ENCODE data around the gene ADGRB2. TPM values are rescaled to one million over a fixed set of nuclear protein-coding genes. Genes with fewer than 3 reads are reported as not detected.

Gene ADGRB2
- total RNA-seq, 2 experiments from 2014 or later, result 1.6 to 1.7 TPM

DNA sequence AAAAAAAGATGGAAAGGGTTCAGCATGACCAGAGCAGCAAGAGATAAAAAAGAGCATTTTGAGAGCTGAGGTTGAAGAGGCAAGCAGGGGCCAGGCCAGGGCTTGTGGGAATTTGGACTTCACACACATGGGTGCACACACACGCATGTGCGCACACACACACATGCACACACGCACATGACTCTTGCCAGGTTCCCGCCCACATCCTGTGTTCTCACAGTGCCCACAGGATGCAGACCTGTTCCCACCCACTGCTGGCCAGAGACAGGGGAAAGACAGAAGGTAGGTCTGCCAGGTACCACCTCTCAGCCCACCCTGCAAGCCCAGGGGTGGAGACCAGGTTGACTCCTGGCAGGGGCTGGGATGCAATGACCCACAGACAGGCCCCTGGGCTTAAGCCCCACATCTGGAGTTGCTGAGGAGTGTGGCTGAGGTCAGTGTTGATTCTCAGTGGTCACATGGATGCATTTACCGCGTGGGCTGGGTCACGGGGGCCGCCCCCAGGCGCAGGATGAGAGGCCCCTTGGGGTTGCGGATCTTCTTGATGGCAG is 64.7 kb downstream of the ADGRB2 start:
- Mint-ChIP-seq H3K27ac (no peak overlapping the region), H3K4me1 (ENCODE audit: low read depth) (peaks cover 24% of the 10 kb centered on the region), H3K36me3 (no peaks in the 10 kb centered on the region), H3K27me3 (peaks cover 8% of the 10 kb centered on the region), H3K9me3 (no peaks in the 10 kb centered on the region), H3K4me3 (no peak overlapping the region)
- intact Hi-C loops (cut with micrococcal nuclease), result no loop called here
- ChIA-PET CTCF (interaction anchor here (1.2 to 1.9 kb wide), 2 partner anchors 13 to 90 kb away, joined by 3 to 7 read pairs; no protein-coding TSS in a partner anchor), POLR2A (no interaction called here)
- DNase-seq, result peak; percentile 52

DNA sequence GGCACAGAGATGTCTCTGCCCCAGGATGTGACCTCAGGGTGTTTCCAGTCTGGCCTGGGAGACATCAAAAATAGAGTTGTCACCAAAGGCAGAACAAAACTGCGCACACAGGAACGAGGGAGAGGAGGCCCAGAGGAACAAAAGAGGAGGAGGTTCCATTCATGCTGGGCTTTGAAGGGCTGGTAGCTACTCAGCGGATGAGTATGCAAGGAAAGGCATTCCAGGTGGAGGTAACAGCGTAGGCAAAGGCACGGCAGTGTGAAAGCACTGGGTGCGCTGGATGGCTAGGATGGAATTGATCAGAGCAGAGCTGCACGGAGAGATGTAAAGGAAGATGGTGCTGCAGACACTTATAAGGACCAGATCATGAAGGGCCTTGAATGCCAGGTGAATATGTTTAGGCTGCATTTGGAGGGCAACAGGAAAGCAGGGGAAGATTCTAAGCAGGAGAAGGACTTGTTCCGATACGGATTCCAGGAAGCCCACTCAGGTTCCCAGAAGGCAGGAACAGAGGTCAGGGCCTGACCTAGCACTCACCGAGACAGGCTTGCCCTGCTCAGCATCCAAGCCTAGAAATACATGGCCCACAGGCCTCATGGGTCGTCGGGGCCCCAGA is 66.7 kb downstream of the ADGRB2 start:
- no peak for DNase-seq
- ChIA-PET POLR2A (no interaction called here), CTCF (interaction anchor here (0.5 to 0.8 kb wide), 2 partner anchors 92 to 534 kb away, joined by 3 read pairs; no protein-coding TSS in a partner anchor)
- Mint-ChIP-seq H3K36me3 (no peaks in the 10 kb centered on the region), H3K27ac (no peak overlapping the region), H3K9me3 (no peaks in the 10 kb centered on the region), H3K4me3 (no peak overlapping the region), H3K27me3 (no peaks in the 10 kb centered on the region), H3K4me1 (ENCODE audit: low read depth) (peaks cover 23% of the 10 kb centered on the region)
- intact Hi-C loops (cut with micrococcal nuclease), result no loop called here

DNA sequence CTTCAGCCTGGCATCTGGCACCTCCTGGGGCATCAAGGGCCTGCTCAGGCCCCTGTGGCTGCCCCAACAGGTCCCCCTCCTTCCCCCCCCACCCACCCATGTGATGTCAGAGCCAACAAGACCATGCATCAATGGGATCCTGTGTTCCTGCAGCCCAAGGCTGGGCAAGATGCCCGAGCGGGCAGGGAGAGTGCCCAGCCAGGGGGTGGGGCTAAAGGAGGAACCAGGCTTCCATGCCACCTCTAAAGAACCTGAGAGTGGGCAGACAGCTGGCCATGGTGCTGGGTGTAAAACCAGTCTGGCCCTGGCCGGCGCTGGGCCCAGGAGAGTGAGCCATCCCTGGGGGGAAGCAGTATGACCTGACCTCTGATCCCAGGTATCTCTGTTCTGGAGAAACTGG is 67.9 kb downstream of the ADGRB2 start:
- intact Hi-C loops (cut with micrococcal nuclease), result no loop called here
- Mint-ChIP-seq H3K27ac (no peak overlapping the region), H3K36me3 (no peaks in the 10 kb centered on the region)

DNA sequence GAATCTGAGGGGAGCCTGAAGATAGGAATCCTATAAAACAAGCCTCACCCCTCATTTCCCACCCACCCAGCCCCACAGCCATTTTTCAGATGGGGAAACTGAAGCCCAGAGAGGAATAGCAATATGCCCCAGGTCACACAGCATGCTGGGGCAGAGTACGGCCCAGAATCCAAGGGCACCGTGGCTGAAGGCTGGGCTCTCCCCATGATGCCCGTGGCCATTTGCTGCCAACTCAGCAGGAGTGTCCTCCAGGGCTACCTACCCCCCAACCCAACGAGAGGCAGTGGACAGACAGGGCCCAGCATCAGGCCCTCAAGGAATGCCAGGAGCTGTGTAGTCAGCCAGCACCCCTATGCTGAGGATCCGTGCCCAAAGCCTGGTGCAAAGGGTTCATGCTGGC is 68.8 kb downstream of the ADGRB2 start:
- Mint-ChIP-seq H3K36me3 (no peaks in the 10 kb centered on the region), H3K4me1 (ENCODE audit: low read depth) (peaks cover 15% of the 10 kb centered on the region), H3K27me3 (no peaks in the 10 kb centered on the region), H3K4me3 (no peak overlapping the region), H3K9me3 (no peaks in the 10 kb centered on the region), H3K27ac (no peak overlapping the region)
- intact Hi-C loops (cut with micrococcal nuclease), result no loop called here
- ChIA-PET POLR2A (no interaction called here), CTCF (no interaction called here)
- DNase-seq, result no peak

More for the DNA sequence above, 67.9 kb downstream of the ADGRB2 start:
- H3K27me3 Mint-ChIP-seq, result no peaks in the 10 kb centered on the region
- H3K4me3 Mint-ChIP-seq, result no peak overlapping the region
- no peaks in the 10 kb centered on the region for H3K9me3 Mint-ChIP-seq
- peaks cover 23% of the 10 kb centered on the region for H3K4me1 Mint-ChIP-seq (ENCODE audit: low read depth)
- ChIA-PET CTCF (no interaction called here), POLR2A (no interaction called here)
- no peak for DNase-seq

DNA sequence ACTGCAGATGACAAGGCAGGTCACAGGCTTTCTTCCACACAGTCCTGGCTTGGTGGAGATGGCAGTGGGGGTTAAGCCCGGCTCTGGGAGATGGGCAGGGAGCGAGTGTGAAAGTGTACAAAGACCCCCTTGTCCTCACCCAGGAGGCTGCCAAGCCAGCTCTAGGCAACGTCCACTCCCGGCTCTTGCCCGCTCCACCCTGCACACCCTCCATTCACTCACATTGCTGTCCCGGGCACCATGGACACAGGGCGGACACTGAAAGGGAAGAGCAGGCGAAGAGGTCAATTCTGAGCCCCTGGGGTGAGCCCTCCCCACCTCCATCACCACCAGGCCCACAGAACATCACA is 69.2 kb downstream of the ADGRB2 start:
- CTCF ChIA-PET, result no interaction called here
- intact Hi-C loops (cut with micrococcal nuclease), result no loop called here
- DNase-seq, result no peak
- H3K27me3 Mint-ChIP-seq, result no peaks in the 10 kb centered on the region
- POLR2A ChIA-PET, result no interaction called here
- no peaks in the 10 kb centered on the region for H3K36me3 Mint-ChIP-seq
- no peaks in the 10 kb centered on the region for H3K9me3 Mint-ChIP-seq
- H3K4me1 Mint-ChIP-seq (ENCODE audit: low read depth), result peaks cover 13% of the 10 kb centered on the region
- H3K4me3 Mint-ChIP-seq, result no peak overlapping the region
- no peak overlapping the region for H3K27ac Mint-ChIP-seq

DNA sequence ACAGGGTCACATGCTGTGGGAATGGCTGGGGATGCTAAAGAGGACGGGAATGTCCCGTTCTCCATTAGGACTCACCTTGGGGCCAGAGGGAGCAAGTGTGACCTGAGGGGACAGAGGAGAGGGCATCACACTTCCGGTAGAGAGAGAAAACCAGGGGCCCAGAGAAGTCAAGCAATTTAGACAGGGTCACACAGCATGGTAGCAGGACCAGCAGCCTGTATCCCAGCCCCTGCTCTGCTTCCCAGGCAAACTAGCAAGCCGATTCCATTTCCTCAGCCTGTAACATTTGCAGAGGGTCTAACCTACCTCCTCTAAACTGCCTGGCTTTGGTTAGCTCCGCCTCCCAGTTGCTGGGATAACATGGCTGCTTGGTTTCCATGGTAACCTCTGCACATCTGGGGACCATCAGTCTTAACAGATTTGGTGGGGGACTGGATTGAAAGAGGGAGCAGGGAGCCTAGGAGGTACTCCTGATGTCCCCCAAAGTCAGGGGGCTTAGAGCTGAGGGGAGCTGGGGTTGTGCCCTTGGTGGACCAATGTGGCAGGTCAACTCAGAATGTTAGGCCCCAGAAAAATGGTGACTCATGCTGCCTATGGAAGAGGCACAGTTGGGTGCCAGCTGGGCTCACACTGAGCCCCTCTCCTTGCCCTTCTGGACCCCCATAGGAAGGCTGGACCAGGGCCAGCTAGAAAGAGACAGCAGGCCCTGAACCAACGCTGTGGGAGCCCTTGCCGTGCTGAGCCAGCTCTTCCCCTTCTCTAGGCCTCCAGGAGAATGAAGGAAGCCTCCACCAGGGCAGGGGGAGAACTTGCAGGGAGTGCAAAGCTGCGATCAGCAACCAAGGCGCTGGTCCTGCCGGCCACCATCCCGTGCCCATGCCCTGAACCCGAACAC is 69.8 kb downstream of the ADGRB2 start:
- H3K36me3 Mint-ChIP-seq, result no peaks in the 10 kb centered on the region
- no peak overlapping the region for H3K4me3 Mint-ChIP-seq
- POLR2A ChIA-PET, result no interaction called here
- H3K27ac Mint-ChIP-seq, result no peak overlapping the region
- H3K27me3 Mint-ChIP-seq, result no peaks in the 10 kb centered on the region
- DNase-seq, result no peak
- intact Hi-C loops (cut with micrococcal nuclease), result no loop called here
- peaks cover 6% of the 10 kb centered on the region for H3K4me1 Mint-ChIP-seq (ENCODE audit: low read depth)
- CTCF ChIA-PET, result no interaction called here
- no peaks in the 10 kb centered on the region for H3K9me3 Mint-ChIP-seq

DNA sequence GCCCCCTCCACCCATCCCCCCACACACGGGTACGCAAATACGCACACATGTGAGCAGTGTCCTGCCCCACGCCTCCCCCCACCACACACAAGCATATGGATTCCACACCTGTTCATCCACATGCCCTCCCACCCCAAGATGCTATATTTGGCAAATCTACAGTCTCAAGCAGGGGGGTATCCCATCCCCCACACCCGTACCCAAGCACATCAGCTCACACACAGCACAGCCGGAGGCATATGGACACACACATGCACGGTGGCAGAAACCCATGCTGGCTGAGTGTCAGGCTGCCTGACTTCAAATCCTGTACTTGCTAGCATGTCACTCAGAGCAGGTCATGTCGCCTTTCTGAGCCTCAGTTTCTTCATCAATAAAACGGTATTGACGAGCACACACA is 70.9 kb downstream of the ADGRB2 start:
- ChIA-PET POLR2A (no interaction called here), CTCF (no interaction called here)
- no peaks in the 10 kb centered on the region for H3K27me3 Mint-ChIP-seq
- H3K4me1 Mint-ChIP-seq (ENCODE audit: low read depth), result peaks cover 2% of the 10 kb centered on the region
- no peaks in the 10 kb centered on the region for H3K36me3 Mint-ChIP-seq
- H3K4me3 Mint-ChIP-seq, result no peak overlapping the region
- no peak overlapping the region for H3K27ac Mint-ChIP-seq
- no peaks in the 10 kb centered on the region for H3K9me3 Mint-ChIP-seq
- DNase-seq, result no peak
- intact Hi-C loops (cut with micrococcal nuclease), result no loop called here

DNA sequence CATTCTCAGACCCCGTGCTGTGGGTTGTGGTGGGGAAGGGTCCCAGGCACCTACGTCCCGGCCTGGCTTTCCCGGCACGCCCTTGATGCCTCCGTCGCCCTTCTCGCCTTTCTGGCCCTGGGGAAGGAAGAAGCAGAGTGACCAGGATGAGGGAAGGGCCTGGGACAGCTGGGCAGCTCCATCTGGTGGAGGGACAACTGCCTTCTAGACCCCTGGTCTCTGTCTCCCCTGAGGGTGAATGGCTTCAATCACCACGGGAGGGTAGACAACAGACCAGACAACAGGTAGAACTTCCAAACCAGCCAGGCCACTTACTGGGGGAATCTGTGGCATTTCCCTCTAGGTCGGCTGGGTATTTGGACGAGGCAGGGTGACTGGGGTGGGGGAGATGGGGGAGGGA is 72.2 kb downstream of the ADGRB2 start:
- H3K9me3 Mint-ChIP-seq, result no peaks in the 10 kb centered on the region
- no peak for DNase-seq
- no peak overlapping the region for H3K27ac Mint-ChIP-seq
- H3K36me3 Mint-ChIP-seq, result no peaks in the 10 kb centered on the region
- intact Hi-C loops (cut with micrococcal nuclease), result no loop called here
- H3K4me1 Mint-ChIP-seq (ENCODE audit: low read depth), result no peaks in the 10 kb centered on the region
- CTCF ChIA-PET, result no interaction called here
- H3K4me3 Mint-ChIP-seq, result no peak overlapping the region
- H3K27me3 Mint-ChIP-seq, result no peaks in the 10 kb centered on the region
- POLR2A ChIA-PET, result no interaction called here

DNA sequence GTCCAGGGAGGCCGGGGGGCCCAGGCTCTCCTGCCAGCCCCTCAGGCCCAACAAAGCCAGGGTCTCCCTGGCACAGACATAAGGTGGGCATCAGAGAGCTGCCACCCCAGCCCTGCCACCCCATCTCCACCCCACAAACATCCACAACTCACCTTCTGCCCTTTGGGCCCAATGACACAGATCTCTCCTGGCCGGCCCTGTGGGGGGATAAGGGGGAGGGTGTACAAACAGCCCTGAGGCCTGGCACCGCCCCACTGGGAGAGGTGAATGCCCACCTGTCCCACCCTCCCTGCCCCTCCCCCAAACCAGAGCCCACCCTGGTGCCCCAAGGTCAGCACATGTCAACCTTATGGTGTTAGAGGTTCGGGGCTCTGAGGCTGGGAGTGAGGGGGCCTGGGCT is 72.7 kb downstream of the ADGRB2 start:
- Mint-ChIP-seq H3K36me3 (no peaks in the 10 kb centered on the region), H3K4me3 (no peak overlapping the region), H3K9me3 (no peaks in the 10 kb centered on the region), H3K27me3 (peaks cover 2% of the 10 kb centered on the region), H3K4me1 (ENCODE audit: low read depth) (no peaks in the 10 kb centered on the region), H3K27ac (no peak overlapping the region)
- DNase-seq, result no peak
- ChIA-PET POLR2A (no interaction called here), CTCF (no interaction called here)
- intact Hi-C loops (cut with micrococcal nuclease), result no loop called here

DNA sequence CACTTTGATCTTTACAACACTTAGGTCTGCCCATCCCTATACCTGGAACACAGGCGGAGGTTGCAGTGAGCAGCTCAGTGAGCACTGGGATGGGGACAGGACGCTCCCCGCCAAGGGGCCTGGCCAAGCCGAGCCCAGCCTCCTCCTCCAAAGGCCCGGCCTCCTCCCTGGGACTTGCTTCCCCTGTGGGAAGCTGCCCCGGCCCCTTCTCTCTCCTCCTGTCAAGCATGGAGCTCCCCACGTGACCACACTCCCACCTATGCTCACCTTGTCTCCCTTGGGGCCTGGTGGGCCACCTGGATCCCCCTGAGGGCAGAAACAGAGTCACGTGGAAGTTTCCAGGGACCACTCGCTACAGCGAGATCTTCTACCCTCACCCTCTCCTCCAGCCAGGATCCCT is 73.2 kb downstream of the ADGRB2 start:
- ChIA-PET CTCF (no interaction called here), POLR2A (no interaction called here)
- Mint-ChIP-seq H3K27ac (no peak overlapping the region), H3K9me3 (no peaks in the 10 kb centered on the region), H3K27me3 (peaks cover 2% of the 10 kb centered on the region), H3K4me1 (ENCODE audit: low read depth) (no peaks in the 10 kb centered on the region), H3K36me3 (no peaks in the 10 kb centered on the region), H3K4me3 (no peak overlapping the region)
- intact Hi-C loops (cut with micrococcal nuclease), result no loop called here
- no peak for DNase-seq

DNA sequence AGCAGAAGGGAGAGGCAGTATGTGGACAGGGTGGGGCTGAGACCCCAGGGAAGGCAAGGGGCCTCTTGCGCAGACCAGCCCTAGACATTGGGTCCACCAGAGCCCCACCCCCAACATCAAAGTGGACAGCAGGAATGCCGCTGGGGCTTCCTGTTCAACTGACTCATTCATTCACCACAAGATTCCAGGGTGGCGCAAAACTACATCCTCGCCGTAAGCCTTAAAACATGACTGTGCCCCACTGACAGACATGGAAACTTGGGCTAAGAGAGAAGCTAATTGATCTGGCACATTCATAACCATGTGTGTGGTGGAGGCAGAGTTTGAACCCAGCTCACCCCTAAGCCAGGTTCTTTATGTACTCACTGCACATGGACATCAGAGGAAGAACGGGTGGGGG is 74.3 kb downstream of the ADGRB2 start:
- ChIA-PET POLR2A (no interaction called here), CTCF (no interaction called here)
- H3K27me3 Mint-ChIP-seq, result peaks cover 5% of the 10 kb centered on the region
- intact Hi-C loops (cut with micrococcal nuclease), result no loop called here
- no peaks in the 10 kb centered on the region for H3K9me3 Mint-ChIP-seq
- no peak overlapping the region for H3K27ac Mint-ChIP-seq
- H3K36me3 Mint-ChIP-seq, result no peaks in the 10 kb centered on the region
- no peak overlapping the region for H3K4me3 Mint-ChIP-seq
- no peaks in the 10 kb centered on the region for H3K4me1 Mint-ChIP-seq (ENCODE audit: low read depth)
- DNase-seq, result no peak

DNA sequence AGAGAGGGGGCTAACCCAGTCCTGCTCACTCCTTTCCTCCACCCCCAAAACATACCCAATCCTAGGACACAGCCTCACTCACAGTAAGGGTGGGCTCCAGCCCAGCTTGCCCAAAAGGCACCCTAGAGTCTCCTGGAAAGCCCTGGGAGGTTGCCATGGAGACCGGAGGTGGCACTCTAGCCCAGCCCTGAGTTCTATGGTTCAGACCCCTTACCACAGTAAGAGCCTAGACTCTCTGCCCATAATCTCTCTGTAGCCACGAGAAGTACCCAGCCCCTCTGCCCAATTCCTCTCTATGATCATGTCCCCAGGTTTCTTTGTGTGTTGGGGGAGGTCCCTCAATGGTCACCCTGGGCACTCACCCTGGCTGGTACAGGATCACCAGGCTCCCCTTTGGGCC is 74.8 kb downstream of the ADGRB2 start:
- POLR2A ChIA-PET, result no interaction called here
- no peak overlapping the region for H3K27ac Mint-ChIP-seq
- no peak overlapping the region for H3K4me3 Mint-ChIP-seq
- peaks cover 7% of the 10 kb centered on the region for H3K27me3 Mint-ChIP-seq
- DNase-seq, result no peak
- H3K36me3 Mint-ChIP-seq, result no peaks in the 10 kb centered on the region
- H3K4me1 Mint-ChIP-seq (ENCODE audit: low read depth), result no peaks in the 10 kb centered on the region
- intact Hi-C loops (cut with micrococcal nuclease), result no loop called here
- H3K9me3 Mint-ChIP-seq, result no peaks in the 10 kb centered on the region
- CTCF ChIA-PET, result interaction anchor here (1.7 kb wide), 1 partner anchor 100 kb away, joined by 4 read pairs; no protein-coding TSS in a partner anchor

Data from activated CD4-positive, alpha-beta memory T cell treated with anti-CD3 and anti-CD28 coated beads for 36 hours (primary cell).